ENCODE results near the gene GNAZ.

DNA sequence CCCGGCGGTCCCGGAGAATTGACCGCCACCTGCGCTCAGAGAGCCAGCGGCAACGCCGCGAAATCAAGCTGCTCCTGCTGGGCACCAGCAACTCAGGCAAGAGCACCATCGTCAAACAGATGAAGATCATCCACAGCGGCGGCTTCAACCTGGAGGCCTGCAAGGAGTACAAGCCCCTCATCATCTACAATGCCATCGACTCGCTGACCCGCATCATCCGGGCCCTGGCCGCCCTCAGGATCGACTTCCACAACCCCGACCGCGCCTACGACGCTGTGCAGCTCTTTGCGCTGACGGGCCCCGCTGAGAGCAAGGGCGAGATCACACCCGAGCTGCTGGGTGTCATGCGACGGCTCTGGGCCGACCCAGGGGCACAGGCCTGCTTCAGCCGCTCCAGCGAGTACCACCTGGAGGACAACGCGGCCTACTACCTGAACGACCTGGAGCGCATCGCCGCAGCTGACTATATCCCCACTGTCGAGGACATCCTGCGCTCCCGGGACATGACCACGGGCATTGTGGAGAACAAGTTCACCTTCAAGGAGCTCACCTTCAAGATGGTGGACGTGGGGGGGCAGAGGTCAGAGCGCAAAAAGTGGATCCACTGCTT, 25.5 kb downstream of the GNAZ start:
- TF ChIP-seq POLR2A (IDR thresholded peaks at IDR 0.05) (no peak), EP300 (IDR thresholded peaks at IDR 0.05; ENCODE audit: low read depth) (no peak)
- TF ChIP-seq, protein P1, sequence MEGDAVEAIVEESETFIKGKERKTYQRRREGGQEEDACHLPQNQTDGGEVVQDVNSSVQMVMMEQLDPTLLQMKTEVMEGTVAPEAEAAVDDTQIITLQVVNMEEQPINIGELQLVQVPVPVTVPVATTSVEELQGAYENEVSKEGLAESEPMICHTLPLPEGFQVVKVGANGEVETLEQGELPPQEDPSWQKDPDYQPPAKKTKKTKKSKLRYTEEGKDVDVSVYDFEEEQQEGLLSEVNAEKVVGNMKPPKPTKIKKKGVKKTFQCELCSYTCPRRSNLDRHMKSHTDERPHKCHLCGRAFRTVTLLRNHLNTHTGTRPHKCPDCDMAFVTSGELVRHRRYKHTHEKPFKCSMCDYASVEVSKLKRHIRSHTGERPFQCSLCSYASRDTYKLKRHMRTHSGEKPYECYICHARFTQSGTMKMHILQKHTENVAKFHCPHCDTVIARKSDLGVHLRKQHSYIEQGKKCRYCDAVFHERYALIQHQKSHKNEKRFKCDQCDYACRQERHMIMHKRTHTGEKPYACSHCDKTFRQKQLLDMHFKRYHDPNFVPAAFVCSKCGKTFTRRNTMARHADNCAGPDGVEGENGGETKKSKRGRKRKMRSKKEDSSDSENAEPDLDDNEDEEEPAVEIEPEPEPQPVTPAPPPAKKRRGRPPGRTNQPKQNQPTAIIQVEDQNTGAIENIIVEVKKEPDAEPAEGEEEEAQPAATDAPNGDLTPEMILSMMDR (IDR thresholded peaks at IDR 0.05) = no peak

Data from transverse colon (tissue), 3 donors.